ENCODE data around the gene MYH4.

Gene MYH4

GRCh38 chr17:10460062-10460461 lies 9.3 kb downstream of the MYH4 start:
- H3K4me3 ChIP-seq (ENCODE audit: low read length): no peak overlapping the region
- no peak for DNase-seq (ENCODE audit: low read depth)
- no peak for TF ChIP-seq CTCF (IDR thresholded peaks at IDR 0.05; ENCODE audit: insufficient read depth, low read depth, low read length, missing control alignments)

GRCh38 chr17:10458701-10459100 lies 10.7 kb downstream of the MYH4 start:
- H3K4me3 ChIP-seq (ENCODE audit: low read length): no peak overlapping the region
- TF ChIP-seq CTCF (IDR thresholded peaks at IDR 0.05; ENCODE audit: insufficient read depth, low read depth, low read length, missing control alignments): no peak
- DNase-seq (ENCODE audit: low read depth): no peak

- no peak overlapping the region for H3K4me3 ChIP-seq (ENCODE audit: low read length)
- no peak for TF ChIP-seq CTCF (IDR thresholded peaks at IDR 0.05; ENCODE audit: insufficient read depth, low read depth, low read length, missing control alignments)
- DNase-seq (ENCODE audit: low read depth): no peak
These were observed 11.4 kb downstream of the MYH4 start for GRCh38 chr17:10457952-10458351.

GRCh38 chr17:10447026-10447931 lies 22.1 kb downstream of the MYH4 start:
- no peak overlapping the region for H3K4me3 ChIP-seq (ENCODE audit: low read length)
- no peak for DNase-seq (ENCODE audit: low read depth)
- no peak for TF ChIP-seq CTCF (IDR thresholded peaks at IDR 0.05; ENCODE audit: insufficient read depth, low read depth, low read length, missing control alignments)

GRCh38 chr17:10439816-10440215 lies 29.5 kb downstream of the MYH4 start:
- no peak for DNase-seq (ENCODE audit: low read depth)
- no peak overlapping the region for H3K4me3 ChIP-seq (ENCODE audit: low read length)
- TF ChIP-seq CTCF (IDR thresholded peaks at IDR 0.05; ENCODE audit: insufficient read depth, low read depth, low read length, missing control alignments): no peak

- H3K4me3 ChIP-seq (ENCODE audit: low read length): no peak overlapping the region
- no peak for DNase-seq (ENCODE audit: low read depth)
- TF ChIP-seq CTCF (IDR thresholded peaks at IDR 0.05; ENCODE audit: insufficient read depth, low read depth, low read length, missing control alignments): no peak
These were observed 34.3 kb downstream of the MYH4 start for GRCh38 chr17:10435096-10435495.

Measured in epithelial cell of esophagus (primary cell).